HG03095 (cell line): Measurements from ENCODE around the gene MAGI1.
"Not testable (repeated sequence)": the region's sequence is repeated elsewhere in the genome, so short reads cannot be mapped to it uniquely, and the experiment has no call there.

Source experiments
- ATAC-seq: cut with Tn5 transposase; IDR thresholded peaks from one replicate; pipeline ENCODE4 v1.9.1; 2021; ENCODE audit warnings: moderate library complexity; ENCODE audit not compliant: unreplicated experiment

Gene MAGI1

GRCh38 chr3:65912647-65913046, 126.1 kb downstream of the MAGI1 start:
- no peak for ATAC-seq

GRCh38 chr3:65908588-65908987, 130.1 kb downstream of the MAGI1 start:
- ATAC-seq, result no peak

GRCh38 chr3:65907232-65908130, 131.2 kb downstream of the MAGI1 start:
- ATAC-seq, result no peak

- ATAC-seq, result no peak
These were observed 132.9 kb downstream of the MAGI1 start for GRCh38 chr3:65905771-65906170.

- no peak for ATAC-seq
These were observed 134.7 kb downstream of the MAGI1 start for GRCh38 chr3:65904016-65904415.

GRCh38 chr3:65902304-65902793, 136.4 kb downstream of the MAGI1 start:
- no peak for ATAC-seq

GRCh38 chr3:65901226-65901625, 137.5 kb downstream of the MAGI1 start:
- no peak for ATAC-seq

GRCh38 chr3:65899226-65899625, 139.5 kb downstream of the MAGI1 start:
- ATAC-seq, result no peak

GRCh38 chr3:65897766-65898165, 141.0 kb downstream of the MAGI1 start:
- no peak for ATAC-seq

GRCh38 chr3:65896321-65896720, 142.4 kb downstream of the MAGI1 start:
- ATAC-seq, result no peak

- no peak for ATAC-seq
These were observed 143.9 kb downstream of the MAGI1 start for GRCh38 chr3:65894679-65895453.

- ATAC-seq, result no peak
These were observed 144.6 kb downstream of the MAGI1 start for GRCh38 chr3:65894126-65894525.

- ATAC-seq, result no peak
These were observed 145.1 kb downstream of the MAGI1 start for GRCh38 chr3:65893631-65894030.

- not testable (repeated sequence) for ATAC-seq
These were observed 147.2 kb downstream of the MAGI1 start for GRCh38 chr3:65891477-65891876.

- ATAC-seq, result no peak
These were observed 148.4 kb downstream of the MAGI1 start for GRCh38 chr3:65890328-65890727.

- no peak for ATAC-seq
These were observed 149.0 kb downstream of the MAGI1 start for GRCh38 chr3:65889707-65890099.

GRCh38 chr3:65888980-65889706, 149.6 kb downstream of the MAGI1 start:
- no peak for ATAC-seq

- no peak for ATAC-seq
These were observed 150.5 kb downstream of the MAGI1 start for GRCh38 chr3:65888196-65888595.

GRCh38 chr3:65886391-65886790, 152.3 kb downstream of the MAGI1 start:
- ATAC-seq, result no peak

- ATAC-seq, result no peak
These were observed 154.6 kb downstream of the MAGI1 start for GRCh38 chr3:65884071-65884470.

GRCh38 chr3:65883613-65884012, 155.1 kb downstream of the MAGI1 start:
- no peak for ATAC-seq
